Large intestine (tissue), 12 donors: ENCODE measurements around the gene SUPT16H. TPM values are rescaled to one million over a fixed set of nuclear protein-coding genes. Genes with fewer than 3 reads are reported as not detected.

ENCODE experiments used
- DNase-seq, 2 donors: peaks; one replicate each; pipeline versions ENCODE4 v3.0.0 to v3.0.0-alpha.2; 2013
- H3K27ac ChIP-seq: one replicate; pipeline ENCODE4 v1.5.1; 2013; ENCODE audit warnings: low read length
- H3K27me3 ChIP-seq: 2 replicates; pipeline ENCODE4 v1.6.1; 2013; ENCODE audit warnings: low read length; ENCODE audit not compliant: control insufficient read depth, insufficient read depth
- H3K36me3 ChIP-seq: 2 replicates; pipeline ENCODE4 v1.6.1; 2013; ENCODE audit warnings: low read length; ENCODE audit not compliant: control insufficient read depth, insufficient read depth
- H3K4me1 ChIP-seq: one replicate; pipeline ENCODE4 v1.6.1; 2013; ENCODE audit warnings: low read length; ENCODE audit not compliant: control insufficient read depth, insufficient read depth
- H3K4me3 ChIP-seq: one replicate; pipeline ENCODE4 v1.5.1; 2013; ENCODE audit warnings: low read length
- H3K9me3 ChIP-seq: one replicate; pipeline ENCODE4 v1.6.1; 2013; ENCODE audit warnings: mild to moderate bottlenecking, low read depth, low read length, moderate library complexity; ENCODE audit not compliant: control insufficient read depth
- WGBS: methylation state at CpG from one replicate; pipeline ENCODE4 v1.1.5; 2013; ENCODE audit warnings: low lambda C conversion rate; ENCODE audit not compliant: insufficient coverage; 5-methylcytosine and 5-hydroxymethylcytosine counted together
- long read RNA-seq, 11 donors: transcript quantifications; one replicate each; lab custom pipeline, GENCODE V29; 2026
- polyA plus RNA-seq: library from polyadenylated mRNA; unstranded; fragments of 120-200 nt; gene quantifications from one replicate; pipeline ENCODE4 v1.2.1, GENCODE V29; 2013

The SUPT16H gene
- polyA plus RNA-seq = 81.9 TPM
- long read RNA-seq, donor 1, full-length matches to known transcripts = 8 of 13 reads
- long read RNA-seq, donor 1, partial matches to known transcripts = 5 of 13 reads
- long read RNA-seq, donor 1, other reads (novel, unspliced or antisense) = 0 of 13 reads
- long read RNA-seq, donor 2, full-length matches to known transcripts = 16 of 60 reads
- long read RNA-seq, donor 2, partial matches to known transcripts = 44 of 60 reads
- long read RNA-seq, donor 2, other reads (novel, unspliced or antisense) = 0 of 60 reads
- long read RNA-seq, donor 3 = 0 reads
- long read RNA-seq, donor 4, partial matches to known transcripts = 0 of 1 reads
- long read RNA-seq, donor 4, other reads (novel, unspliced or antisense) = 0 of 1 reads
- long read RNA-seq, donor 5, full-length matches to known transcripts = 7 of 14 reads
- long read RNA-seq, donor 5, partial matches to known transcripts = 7 of 14 reads
- long read RNA-seq, donor 5, other reads (novel, unspliced or antisense) = 0 of 14 reads
- long read RNA-seq, donor 6, full-length matches to known transcripts = 8 of 27 reads
- long read RNA-seq, donor 6, partial matches to known transcripts = 19 of 27 reads
- long read RNA-seq, donor 6, other reads (novel, unspliced or antisense) = 0 of 27 reads
- long read RNA-seq, donor 7, full-length matches to known transcripts = 3 of 9 reads
- long read RNA-seq, donor 7, partial matches to known transcripts = 6 of 9 reads
- long read RNA-seq, donor 7, other reads (novel, unspliced or antisense) = 0 of 9 reads
- long read RNA-seq, donor 8, full-length matches to known transcripts = 9 of 38 reads
- long read RNA-seq, donor 8, partial matches to known transcripts = 29 of 38 reads
- long read RNA-seq, donor 8, other reads (novel, unspliced or antisense) = 0 of 38 reads
- long read RNA-seq, donor 9, full-length matches to known transcripts = 7 of 37 reads
- long read RNA-seq, donor 9, partial matches to known transcripts = 30 of 37 reads
- long read RNA-seq, donor 9, other reads (novel, unspliced or antisense) = 0 of 37 reads
- long read RNA-seq, donor 10, full-length matches to known transcripts = 11 of 24 reads
- long read RNA-seq, donor 10, partial matches to known transcripts = 13 of 24 reads
- long read RNA-seq, donor 10, other reads (novel, unspliced or antisense) = 0 of 24 reads
- long read RNA-seq, donor 11, full-length matches to known transcripts = 8 of 32 reads
- long read RNA-seq, donor 11, partial matches to known transcripts = 24 of 32 reads
- long read RNA-seq, donor 11, other reads (novel, unspliced or antisense) = 0 of 32 reads

GRCh38 chr14:21383848-21384493 is at the start of gene SUPT16H:
Gene SUPT16H, minus strand, starts transcription at chr14:21384019. Its CDS starts 92 bp downstream, at chr14:21383927.
- peak within 1 kb of the TSS; percentile 89 for H3K27ac ChIP-seq
- peaks cover 6% of the 10 kb centered on the region for H3K4me1 ChIP-seq
- peak within 1 kb of the TSS; percentile 81 for H3K4me3 ChIP-seq
- DNase-seq = peak; percentile 95 to 97
- no peaks in the 10 kb centered on the region for H3K27me3 ChIP-seq
- WGBS = no CpG with 5 or more reads among the region's 54 CpGs
- H3K36me3 ChIP-seq = peaks cover 17% of the 10 kb centered on the region
- H3K9me3 ChIP-seq = no peaks in the 10 kb centered on the region

GRCh38 chr14:21431126-21431525 is 47.3 kb upstream of the SUPT16H start:
- no peak overlapping the region for H3K4me3 ChIP-seq
- no peak for DNase-seq
- H3K9me3 ChIP-seq = no peaks in the 10 kb centered on the region
- no peak overlapping the region for H3K27ac ChIP-seq
- WGBS = no CpG with 5 or more reads among the region's 2 CpGs
- H3K27me3 ChIP-seq = no peaks in the 10 kb centered on the region
- no peaks in the 10 kb centered on the region for H3K4me1 ChIP-seq
- peaks cover 52% of the 10 kb centered on the region for H3K36me3 ChIP-seq

DNA sequence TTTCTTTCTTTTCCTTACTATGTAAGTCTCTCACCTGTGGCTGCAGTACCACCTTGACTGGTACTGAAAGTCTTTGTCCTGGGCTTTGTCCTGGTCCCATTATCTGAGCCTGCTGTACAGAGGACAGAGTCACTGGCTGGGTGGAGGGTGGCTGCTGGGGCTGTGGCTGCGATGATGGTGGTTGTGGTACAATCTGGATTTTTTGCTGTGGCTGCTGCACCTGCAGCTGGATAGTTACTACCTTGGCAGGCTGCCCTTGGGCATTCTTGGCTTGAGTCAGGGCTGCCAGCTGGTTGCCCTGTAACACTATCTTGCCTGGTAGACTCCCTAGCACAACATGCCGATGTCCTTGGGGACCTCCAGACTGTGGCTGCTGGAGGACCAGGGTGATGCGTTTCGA is 45.1 kb upstream of the SUPT16H start:
- no peak for DNase-seq
- Histone ChIP-seq H3K36me3 (peaks cover 68% of the 10 kb centered on the region), H3K4me3 (no peak overlapping the region), H3K4me1 (no peaks in the 10 kb centered on the region), H3K27ac (no peak overlapping the region), H3K27me3 (no peaks in the 10 kb centered on the region), H3K9me3 (no peaks in the 10 kb centered on the region)
- 100% methylated on average over 2 of the region's 4 CpGs for WGBS

DNA sequence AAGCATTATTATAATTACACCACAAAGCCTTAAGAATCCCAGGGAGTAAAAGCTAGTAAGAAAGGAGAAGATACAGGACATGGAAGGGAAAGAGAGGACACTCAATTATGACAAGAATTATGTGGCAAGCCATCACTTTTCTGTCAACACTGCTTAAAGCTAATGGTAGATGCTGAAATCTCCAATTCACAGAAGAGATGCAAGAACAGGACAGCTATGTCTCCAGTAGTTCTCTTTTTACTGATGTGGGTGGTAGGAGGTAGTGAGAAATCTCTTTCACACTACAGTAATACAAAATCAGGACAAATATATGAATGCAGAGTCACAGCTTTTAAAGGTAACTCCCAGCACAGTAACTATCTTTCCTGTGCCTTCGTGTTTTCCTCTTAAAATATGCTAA is 42.9 kb upstream of the SUPT16H start:
- no peaks in the 10 kb centered on the region for H3K27me3 ChIP-seq
- no peak overlapping the region for H3K4me3 ChIP-seq
- no peaks in the 10 kb centered on the region for H3K4me1 ChIP-seq
- H3K27ac ChIP-seq = no peak overlapping the region
- H3K9me3 ChIP-seq = no peaks in the 10 kb centered on the region
- WGBS = 100% methylated on average over 1 of the region's 1 CpG
- no peak for DNase-seq
- H3K36me3 ChIP-seq = peaks cover 88% of the 10 kb centered on the region

DNA sequence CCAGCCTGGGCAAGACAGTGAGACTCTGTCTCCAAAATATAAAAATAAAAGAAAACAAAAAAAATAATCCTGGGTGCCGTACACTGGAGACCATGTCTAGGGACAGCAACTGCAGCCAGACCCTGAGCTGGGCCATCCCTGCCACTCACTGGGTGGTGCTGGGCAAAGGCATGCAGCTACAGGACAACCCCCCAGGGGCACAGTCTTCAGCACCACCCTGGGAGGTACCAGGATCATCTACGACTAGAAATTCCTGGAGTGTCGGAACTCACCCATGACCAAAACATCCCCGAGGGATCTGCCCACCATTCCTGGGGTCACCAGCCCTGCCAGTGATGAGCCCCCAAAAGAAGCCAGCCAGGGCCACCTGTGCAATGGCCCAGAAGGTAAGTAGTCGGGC is 35.7 kb upstream of the SUPT16H start:
- no peak for DNase-seq
- no CpG with 5 or more reads among the region's 5 CpGs for WGBS
- Histone ChIP-seq H3K27ac (no peak overlapping the region), H3K36me3 (peaks cover 62% of the 10 kb centered on the region), H3K4me3 (no peak overlapping the region), H3K9me3 (no peaks in the 10 kb centered on the region), H3K4me1 (no peaks in the 10 kb centered on the region), H3K27me3 (no peaks in the 10 kb centered on the region)

- Histone ChIP-seq H3K27me3 (no peaks in the 10 kb centered on the region), H3K9me3 (no peaks in the 10 kb centered on the region), H3K27ac (no peak overlapping the region), H3K36me3 (peaks cover 77% of the 10 kb centered on the region), H3K4me3 (no peak overlapping the region), H3K4me1 (no peaks in the 10 kb centered on the region)
- DNase-seq = no peak
- 100% methylated on average over 2 of the region's 4 CpGs for WGBS
Measured at GRCh38 chr14:21415329-21415728, 31.5 kb upstream of the SUPT16H start.

DNA sequence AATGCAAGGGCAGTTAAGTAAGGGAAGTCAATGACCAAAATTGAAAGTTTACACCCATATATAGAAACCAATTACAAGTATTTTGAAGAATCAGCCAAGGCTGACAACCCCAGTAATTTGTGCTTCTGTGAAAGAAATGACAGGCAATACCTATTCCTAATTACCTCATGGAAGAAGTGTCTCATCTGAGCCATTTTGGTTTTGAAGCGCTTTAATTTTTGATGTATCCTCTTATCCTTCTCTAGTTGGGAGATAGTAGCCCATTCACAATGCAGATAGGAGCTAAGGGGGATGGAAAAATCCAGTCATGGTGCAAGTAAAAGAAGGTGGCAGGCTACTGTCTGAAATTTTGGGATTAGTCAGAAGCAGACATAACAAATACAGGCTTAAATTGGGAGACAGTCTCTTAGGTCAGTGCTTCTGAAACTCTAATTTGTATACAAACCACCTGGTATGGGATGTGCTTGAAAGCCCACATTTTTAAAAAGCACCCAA is 30.4 kb upstream of the SUPT16H start:
- WGBS = no CpG with 5 or more reads among the region's 1 CpG
- no peaks in the 10 kb centered on the region for H3K4me1 ChIP-seq
- DNase-seq = no peak
- no peak overlapping the region for H3K4me3 ChIP-seq
- no peak overlapping the region for H3K27ac ChIP-seq
- H3K9me3 ChIP-seq = no peaks in the 10 kb centered on the region
- H3K27me3 ChIP-seq = no peaks in the 10 kb centered on the region
- peaks cover 71% of the 10 kb centered on the region for H3K36me3 ChIP-seq

GRCh38 chr14:21408147-21408546 is 24.3 kb upstream of the SUPT16H start:
- no peak for DNase-seq
- no peaks in the 10 kb centered on the region for H3K27me3 ChIP-seq
- no peaks in the 10 kb centered on the region for H3K9me3 ChIP-seq
- H3K36me3 ChIP-seq = peaks cover 87% of the 10 kb centered on the region
- H3K4me3 ChIP-seq = no peak overlapping the region
- no peaks in the 10 kb centered on the region for H3K4me1 ChIP-seq
- WGBS = no CpG with 5 or more reads among the region's 3 CpGs
- no peak overlapping the region for H3K27ac ChIP-seq

GRCh38 chr14:21406213-21406612 is 22.4 kb upstream of the SUPT16H start:
- Histone ChIP-seq H3K9me3 (no peaks in the 10 kb centered on the region), H3K36me3 (peaks cover 87% of the 10 kb centered on the region), H3K27me3 (no peaks in the 10 kb centered on the region), H3K4me3 (no peak overlapping the region), H3K27ac (no peak overlapping the region), H3K4me1 (no peaks in the 10 kb centered on the region)
- no peak for DNase-seq
